Hepatocyte (in vitro differentiated cells): ENCODE results near the gene TMEM204. TPM values are rescaled to one million over a fixed set of nuclear protein-coding genes. Genes with fewer than 3 reads are reported as not detected.
A peak's percentile ranks its signal among the peaks of the same experiment; 100 is the strongest.

Source experiments
- DNase-seq: peaks from one replicate; pipeline ENCODE4 v3.0.0-alpha.2; 2016; ENCODE audit warnings: low spot score
- H2AFZ ChIP-seq: fragments of 200-600 bp; sonication (generic); 2 replicates; pipeline ENCODE4 v1.6.0; 2016; ENCODE audit warnings: antibody characterized with exemption, mild to moderate bottlenecking
- H3K27ac ChIP-seq: fragments of 200-600 bp; sonication (generic); 2 replicates; pipeline ENCODE4 v1.5.1; 2016; ENCODE audit warnings: mild to moderate bottlenecking
- H3K27me3 ChIP-seq: fragments of 200-600 bp; sonication (generic); 2 replicates; pipeline ENCODE4 v1.6.1; 2016
- H3K36me3 ChIP-seq: fragments of 200-600 bp; sonication (generic); replicated peaks from 2 replicates; pipeline ENCODE4 v1.5.1; 2016; ENCODE audit warnings: low read depth; ENCODE audit not compliant: insufficient read depth
- H3K4me1 ChIP-seq: fragments of 200-600 bp; sonication (generic); 2 replicates; pipeline ENCODE4 v1.5.1; 2016; ENCODE audit warnings: mild to moderate bottlenecking, moderate library complexity; ENCODE audit not compliant: insufficient read depth
- H3K4me2 ChIP-seq: fragments of 200-600 bp; sonication (generic); 2 replicates; pipeline ENCODE4 v1.6.0; 2016
- H3K4me3 ChIP-seq: fragments of 200-600 bp; sonication (generic); 2 replicates; pipeline ENCODE4 v1.5.1; 2016; ENCODE audit warnings: mild to moderate bottlenecking
- H3K79me2 ChIP-seq: fragments of 200-600 bp; sonication (generic); 2 replicates; pipeline ENCODE4 v1.6.0; 2017; ENCODE audit warnings: mild to moderate bottlenecking
- H3K9me2 ChIP-seq: fragments of 200-600 bp; sonication (generic); replicated peaks from 2 replicates; pipeline ENCODE4 v1.6.0; 2017; ENCODE audit warnings: mild to moderate bottlenecking; ENCODE audit not compliant: insufficient read depth
- H3K9me3 ChIP-seq: fragments of 200-600 bp; sonication (generic); 2 replicates; pipeline ENCODE4 v1.5.1; 2016; ENCODE audit warnings: low read depth, mild to moderate bottlenecking
- H4K20me1 ChIP-seq: fragments of 200-600 bp; sonication (generic); 2 replicates; pipeline ENCODE4 v1.6.0; 2016; ENCODE audit warnings: mild to moderate bottlenecking; ENCODE audit not compliant: insufficient read depth, poor library complexity, severe bottlenecking
- EZH2 ChIP-seq: fragments of 200-600 bp; sonication (generic); IDR thresholded peaks from 2 replicates; pipeline ENCODE4 v1.6.1; 2016; ENCODE audit warnings: antibody characterized with exemption, mild to moderate bottlenecking, borderline replicate concordance
- EZH2phosphoT487 ChIP-seq: fragments of 200-600 bp; sonication (generic); IDR thresholded peaks from one replicate; pipeline ENCODE4 v1.6.1; 2018; ENCODE audit warnings: antibody characterized with exemption, mild to moderate bottlenecking, low read depth, moderate library complexity; ENCODE audit not compliant: unreplicated experiment, severe bottlenecking
- WGBS: methylation state at CpG from one replicate; pipeline ENCODE4 v1.1.6; 2016; ENCODE audit warnings: low lambda C conversion rate; ENCODE audit errors: missing lambda C conversion rate; 5-methylcytosine and 5-hydroxymethylcytosine counted together
- polyA plus RNA-seq: library from polyadenylated mRNA; unstranded; fragments of >200 nt; fragmentation: Nextera tagmentation; extraction: Ambion mirVana; gene quantifications from 2 replicates; pipeline ENCODE4 v1.2.1, GENCODE V29; 2016
- total RNA-seq: library from RNA; depleted of rRNA; stranded (reverse); fragments of >200 nt; gene quantifications from 2 replicates; pipeline ENCODE4 v1.2.3, GENCODE V29; 2014
- TF ChIP-seq, protein P1 (sequence below): fragments of 200-600 bp; sonication (generic); IDR thresholded peaks from 2 replicates; pipeline ENCODE4 v1.5.1; 2016; ENCODE audit warnings: antibody characterized with exemption, mild to moderate bottlenecking; ENCODE audit not compliant: poor library complexity

The TMEM204 gene
- total and polyA plus RNA-seq, 2 experiments from 2014 or later = 2.7 to 5.4 TPM

GRCh38 chr16:1489077-1489476, 44.4 kb upstream of the TMEM204 start:
- H3K27me3 ChIP-seq = no peaks in the 10 kb centered on the region
- no peaks in the 10 kb centered on the region for H3K9me3 ChIP-seq
- H3K4me1 ChIP-seq = peaks cover 7% of the 10 kb centered on the region
- no peak overlapping the region for H3K4me2 ChIP-seq
- TF ChIP-seq EZH2 (no peak), EZH2phosphoT487 (no peak)
- TF ChIP-seq, protein P1, sequence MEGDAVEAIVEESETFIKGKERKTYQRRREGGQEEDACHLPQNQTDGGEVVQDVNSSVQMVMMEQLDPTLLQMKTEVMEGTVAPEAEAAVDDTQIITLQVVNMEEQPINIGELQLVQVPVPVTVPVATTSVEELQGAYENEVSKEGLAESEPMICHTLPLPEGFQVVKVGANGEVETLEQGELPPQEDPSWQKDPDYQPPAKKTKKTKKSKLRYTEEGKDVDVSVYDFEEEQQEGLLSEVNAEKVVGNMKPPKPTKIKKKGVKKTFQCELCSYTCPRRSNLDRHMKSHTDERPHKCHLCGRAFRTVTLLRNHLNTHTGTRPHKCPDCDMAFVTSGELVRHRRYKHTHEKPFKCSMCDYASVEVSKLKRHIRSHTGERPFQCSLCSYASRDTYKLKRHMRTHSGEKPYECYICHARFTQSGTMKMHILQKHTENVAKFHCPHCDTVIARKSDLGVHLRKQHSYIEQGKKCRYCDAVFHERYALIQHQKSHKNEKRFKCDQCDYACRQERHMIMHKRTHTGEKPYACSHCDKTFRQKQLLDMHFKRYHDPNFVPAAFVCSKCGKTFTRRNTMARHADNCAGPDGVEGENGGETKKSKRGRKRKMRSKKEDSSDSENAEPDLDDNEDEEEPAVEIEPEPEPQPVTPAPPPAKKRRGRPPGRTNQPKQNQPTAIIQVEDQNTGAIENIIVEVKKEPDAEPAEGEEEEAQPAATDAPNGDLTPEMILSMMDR = no peak
- H3K4me3 ChIP-seq = no peak overlapping the region
- no peak overlapping the region for H3K27ac ChIP-seq
- no peaks in the 10 kb centered on the region for H3K9me2 ChIP-seq
- H3K79me2 ChIP-seq = peaks cover 7% of the 10 kb centered on the region
- H2AFZ ChIP-seq = no peak overlapping the region
- H3K36me3 ChIP-seq = no peaks in the 10 kb centered on the region
- no peak for DNase-seq
- no peaks in the 10 kb centered on the region for H4K20me1 ChIP-seq
- 93% methylated on average over 12 of the region's 12 CpGs for WGBS

GRCh38 chr16:1491327-1491726, 42.1 kb upstream of the TMEM204 start:
- Histone ChIP-seq H3K27me3 (no peaks in the 10 kb centered on the region), H3K36me3 (no peaks in the 10 kb centered on the region), H3K9me3 (no peaks in the 10 kb centered on the region), H4K20me1 (no peaks in the 10 kb centered on the region), H3K79me2 (peaks cover 17% of the 10 kb centered on the region), H3K4me3 (no peak overlapping the region), H3K4me1 (peaks cover 13% of the 10 kb centered on the region), H3K9me2 (no peaks in the 10 kb centered on the region), H2AFZ (no peak overlapping the region), H3K27ac (no peak overlapping the region), H3K4me2 (no peak overlapping the region)
- DNase-seq = no peak
- TF ChIP-seq EZH2phosphoT487 (no peak), EZH2 (no peak)
- TF ChIP-seq, protein P1 = no peak
- WGBS = 91% methylated on average over 12 of the region's 12 CpGs

DNA sequence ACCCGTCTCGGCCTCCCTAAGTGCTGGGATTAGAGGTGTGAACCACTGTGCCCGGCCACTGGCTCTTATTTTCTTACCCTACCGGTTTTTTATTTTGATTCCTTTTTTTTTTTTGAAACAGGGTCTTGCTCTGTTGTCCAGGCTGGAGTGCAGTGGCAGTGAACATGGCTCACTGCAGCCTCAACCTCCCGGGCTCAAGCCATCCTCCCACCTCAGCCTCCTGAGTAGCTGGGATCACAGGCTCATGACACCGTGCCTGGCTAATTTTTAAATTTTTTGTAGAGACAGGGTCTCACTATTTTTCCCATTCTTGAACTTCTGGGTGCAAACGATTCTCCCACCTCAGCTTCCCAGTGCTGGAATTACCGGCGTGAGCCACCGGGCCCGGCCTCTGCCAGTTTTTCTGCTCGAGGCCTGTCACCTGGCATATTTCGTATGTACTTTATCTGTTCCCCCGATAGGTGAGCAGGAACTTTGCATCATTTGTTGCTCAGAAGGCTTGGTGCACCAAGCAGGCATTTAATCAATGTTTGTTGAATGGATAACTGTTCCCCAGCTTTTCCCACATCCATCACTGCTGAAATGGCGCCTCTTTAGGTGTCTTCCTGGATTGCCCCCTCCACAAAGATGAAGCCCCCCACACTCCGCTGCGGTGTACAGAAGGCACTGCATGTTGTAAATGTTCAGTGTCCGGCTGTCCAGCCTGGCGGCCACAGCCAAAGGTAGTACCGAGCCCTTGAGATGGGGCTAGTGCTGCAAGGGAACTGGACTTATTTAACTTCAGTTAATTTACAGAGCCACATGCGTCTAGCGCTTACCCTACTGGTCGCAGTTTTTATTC, 41.2 kb upstream of the TMEM204 start:
- 89% methylated on average over 23 of the region's 23 CpGs for WGBS
- no peaks in the 10 kb centered on the region for H3K27me3 ChIP-seq
- no peak for TF ChIP-seq EZH2phosphoT487
- TF ChIP-seq, protein P1 = no peak
- no peak for TF ChIP-seq EZH2
- peaks cover 13% of the 10 kb centered on the region for H3K4me1 ChIP-seq
- peak overlapping the region; percentile 57 for H3K4me3 ChIP-seq
- peak overlapping the region; percentile 91 for H2AFZ ChIP-seq
- no peaks in the 10 kb centered on the region for H3K9me3 ChIP-seq
- no peak for DNase-seq
- peak overlapping the region; percentile 88 for H3K4me2 ChIP-seq
- H3K79me2 ChIP-seq = peaks cover 17% of the 10 kb centered on the region
- H3K27ac ChIP-seq = peak overlapping the region; percentile 95
- H3K9me2 ChIP-seq = no peaks in the 10 kb centered on the region
- H3K36me3 ChIP-seq = no peaks in the 10 kb centered on the region
- H4K20me1 ChIP-seq = no peaks in the 10 kb centered on the region
